Measurements from ENCODE around the gene BTF3. TPM values are rescaled to one million over a fixed set of nuclear protein-coding genes. Genes with fewer than 3 reads are reported as not detected.

BTF3 gene
- total and polyA plus RNA-seq, 9 of the 15 experiments (the other 6 are each of a cell fraction or from before 2014, with no cell fraction given): 534 to 1,637 (median 848) TPM

- TF ChIP-seq ZNF639 (CRISPR knock-in tag; conservative IDR thresholded peaks at IDR 0.05 in 1 of 2, IDR thresholded peaks at IDR 0.05 in 1 of 2) (peak in 1 of 2 experiments; percentile 23; a peak in 1 of 4 replicates), TAL1 (IDR thresholded peaks at IDR 0.05) (peak; percentile 75), MIER1 (IDR thresholded peaks at IDR 0.05; ENCODE audit: low read depth) (no peak), POLR2AphosphoS5 (IDR thresholded peaks at IDR 0.05; ENCODE audit: control insufficient read depth, insufficient read depth, low read depth, low read length) (0 out of 2 replicates have a peak, but pooled peaks have one; percentile 36), ZFX (CRISPR knock-in tag; IDR thresholded peaks at IDR 0.05) (0 out of 2 replicates have a peak, but pooled peaks have one; percentile 25), GTF2E2 (tag; IDR thresholded peaks at IDR 0.05) (no peak), LCOR (CRISPR knock-in tag; IDR thresholded peaks at IDR 0.05) (no peak), IFI16 (CRISPR knock-in tag; IDR thresholded peaks at IDR 0.05) (no peak), PHF21A (IDR thresholded peaks at IDR 0.05; ENCODE audit: borderline replicate concordance, low read depth) (no peak), NR2C1 (IDR thresholded peaks at IDR 0.05) (no peak), NR2C1 (tag; IDR thresholded peaks at IDR 0.05) (no peak), ZNF212 (CRISPR knock-in tag; IDR thresholded peaks at IDR 0.05) (no peak), NCOR1 (IDR thresholded peaks at IDR 0.05) (peak; percentile 61), ZNF408 (CRISPR knock-in tag; IDR thresholded peaks at IDR 0.05; ENCODE audit: low read depth) (no peak), ZNF347 (CRISPR knock-in tag; IDR thresholded peaks at IDR 0.05; ENCODE audit: low read depth) (no peak), MCM3 (IDR thresholded peaks at IDR 0.05) (no peak), ZKSCAN3 (CRISPR knock-in tag; IDR thresholded peaks at IDR 0.05) (no peak), SMARCB1 (IDR thresholded peaks at IDR 0.05; ENCODE audit: insufficient read length, low read depth) (no peak), HDAC8 (tag; IDR thresholded peaks at IDR 0.05) (no peak), DACH1 (IDR thresholded peaks at IDR 0.05; ENCODE audit: partially characterized antibody) (no peak), POLR2AphosphoS2 (IDR thresholded peaks at IDR 0.05; ENCODE audit: low read length) (no peak), OTX1 (CRISPR knock-in tag; IDR thresholded peaks at IDR 0.05) (no peak), BHLHE40 (IDR thresholded peaks at IDR 0.05; ENCODE audit: low read length) (no peak), PRMT5 (CRISPR knock-in tag; IDR thresholded peaks at IDR 0.05) (no peak)
- TF ChIP-seq, protein P1, sequence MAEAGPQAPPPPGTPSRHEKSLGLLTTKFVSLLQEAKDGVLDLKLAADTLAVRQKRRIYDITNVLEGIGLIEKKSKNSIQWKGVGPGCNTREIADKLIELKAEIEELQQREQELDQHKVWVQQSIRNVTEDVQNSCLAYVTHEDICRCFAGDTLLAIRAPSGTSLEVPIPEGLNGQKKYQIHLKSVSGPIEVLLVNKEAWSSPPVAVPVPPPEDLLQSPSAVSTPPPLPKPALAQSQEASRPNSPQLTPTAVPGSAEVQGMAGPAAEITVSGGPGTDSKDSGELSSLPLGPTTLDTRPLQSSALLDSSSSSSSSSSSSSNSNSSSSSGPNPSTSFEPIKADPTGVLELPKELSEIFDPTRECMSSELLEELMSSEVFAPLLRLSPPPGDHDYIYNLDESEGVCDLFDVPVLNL (CRISPR knock-in tag; IDR thresholded peaks at IDR 0.05; ENCODE audit: low read depth): no peak
- TF ChIP-seq, protein P2, sequence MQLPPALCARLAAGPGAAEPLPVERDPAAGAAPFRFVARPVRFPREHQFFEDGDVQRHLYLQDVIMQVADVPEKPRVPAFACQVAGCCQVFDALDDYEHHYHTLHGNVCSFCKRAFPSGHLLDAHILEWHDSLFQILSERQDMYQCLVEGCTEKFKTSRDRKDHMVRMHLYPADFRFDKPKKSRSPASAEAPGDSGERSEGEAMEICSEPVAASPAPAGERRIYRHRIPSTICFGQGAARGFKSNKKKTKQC (CRISPR knock-in tag; IDR thresholded peaks at IDR 0.05): no peak
- TF ChIP-seq, protein P3, sequence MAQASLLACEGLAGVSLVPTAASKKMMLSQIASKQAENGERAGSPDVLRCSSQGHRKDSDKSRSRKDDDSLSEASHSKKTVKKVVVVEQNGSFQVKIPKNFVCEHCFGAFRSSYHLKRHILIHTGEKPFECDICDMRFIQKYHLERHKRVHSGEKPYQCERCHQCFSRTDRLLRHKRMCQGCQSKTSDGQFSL (CRISPR knock-in tag; IDR thresholded peaks at IDR 0.05): no peak
- TF ChIP-seq, protein P3 (tag; IDR thresholded peaks at IDR 0.05): no peak
Observed at GRCh38 chr5:73482383-73483136, 15.7 kb upstream of the BTF3 start (continued).
